Left lung (tissue), 10 donors: Measurements from ENCODE around the gene YEATS4. TPM values are rescaled to one million over a fixed set of nuclear protein-coding genes. Genes with fewer than 3 reads are reported as not detected.

Experiments used
- ATAC-seq: fragments of 200-7000 bp; cut with Tn5 transposase; one replicate; pipeline ENCODE4 v1.9.1; 2020; ENCODE audit warnings: moderate library complexity
- DNase-seq, 4 donors: peaks; one replicate each; pipeline ENCODE4 v3.0.0-alpha.2; 2013 to 2020
- H3K27ac ChIP-seq, 2 donors: fragments of 200-600 bp; sonication (generic) in 1 of 2; one replicate each; pipeline versions ENCODE4 v1.5.0 to v1.8.0; 2020 to 2021
- H3K27me3 ChIP-seq, 2 donors: fragments of 200-600 bp; sonication (generic) in 1 of 2; one replicate each; pipeline versions ENCODE4 v1.5.0 to v1.8.0; 2020 to 2021
- H3K36me3 ChIP-seq, 2 donors: fragments of 200-600 bp; sonication (generic) in 1 of 2; one replicate each; pipeline versions ENCODE4 v1.5.0 to v1.8.0; 2020 to 2021
- H3K4me1 ChIP-seq, 2 donors: fragments of 200-600 bp; one replicate each; pipeline ENCODE4 v1.8.0; 2021
- H3K4me3 ChIP-seq, 2 donors: fragments of 200-600 bp; sonication (generic) in 1 of 2; one replicate each; pipeline versions ENCODE4 v1.5.0 to v1.8.0; 2020 to 2021; ENCODE audit warnings: mild to moderate bottlenecking in 1 of 2
- H3K9me3 ChIP-seq, 2 donors: fragments of 200-600 bp; sonication (generic) in 1 of 2; one replicate each; pipeline versions ENCODE4 v1.5.0 to v1.8.0; 2020 to 2021
- intact Hi-C, 2 donors: fragments of 100-400 bp; cut with DNase I; formaldehyde crosslinking; loops; one replicate each; pipeline versions ENCODE4 v1.11.2 to v1.14.2; 2022
- polyA plus RNA-seq, 6 donors: library from polyadenylated mRNA; unstranded; fragments of 120-200 nt; gene quantifications; one replicate each; pipeline ENCODE4 v1.2.1, GENCODE V29; 2013; ENCODE audit not compliant: insufficient read length in 6 of 6
- total RNA-seq, 2 donors: library from RNA; stranded (reverse); fragmentation: NEBNext Ultra II Directional; extraction: Animal tissue kit (Norgen Biotek cat#: 25700); gene quantifications; one replicate each; pipeline ENCODE4 v1.2.1, GENCODE V29; 2021
- TF ChIP-seq, protein P1 (sequence below), 2 donors: fragments of 200-600 bp; sonication (generic) in 1 of 2; IDR thresholded peaks; one replicate each; pipeline versions ENCODE4 v1.5.0 to v1.8.0; 2021; ENCODE audit warnings: antibody characterized with exemption in 2 of 2
- donor health status: DM: no; HTN: yes; CAD: no.
- donor health status: DM: no; HTN: no; CAD: no.

Gene YEATS4
- total and polyA plus RNA-seq, 8 donors, result 10.1 to 24.4 (median 21.7) TPM

GRCh38 chr12:69396963-69397362 lies 37.4 kb downstream of the YEATS4 start:
- Histone ChIP-seq H3K4me1 (no peaks in the 10 kb centered on the region), H3K9me3 (peaks cover 0 to 11% of the 10 kb centered on the region in 2 donors), H3K4me3 (no peak overlapping the region), H3K36me3 (peaks cover 0 to 7% of the 10 kb centered on the region in 2 donors), H3K27me3 (no peaks in the 10 kb centered on the region), H3K27ac (no peak overlapping the region)
- TF ChIP-seq, protein P1, sequence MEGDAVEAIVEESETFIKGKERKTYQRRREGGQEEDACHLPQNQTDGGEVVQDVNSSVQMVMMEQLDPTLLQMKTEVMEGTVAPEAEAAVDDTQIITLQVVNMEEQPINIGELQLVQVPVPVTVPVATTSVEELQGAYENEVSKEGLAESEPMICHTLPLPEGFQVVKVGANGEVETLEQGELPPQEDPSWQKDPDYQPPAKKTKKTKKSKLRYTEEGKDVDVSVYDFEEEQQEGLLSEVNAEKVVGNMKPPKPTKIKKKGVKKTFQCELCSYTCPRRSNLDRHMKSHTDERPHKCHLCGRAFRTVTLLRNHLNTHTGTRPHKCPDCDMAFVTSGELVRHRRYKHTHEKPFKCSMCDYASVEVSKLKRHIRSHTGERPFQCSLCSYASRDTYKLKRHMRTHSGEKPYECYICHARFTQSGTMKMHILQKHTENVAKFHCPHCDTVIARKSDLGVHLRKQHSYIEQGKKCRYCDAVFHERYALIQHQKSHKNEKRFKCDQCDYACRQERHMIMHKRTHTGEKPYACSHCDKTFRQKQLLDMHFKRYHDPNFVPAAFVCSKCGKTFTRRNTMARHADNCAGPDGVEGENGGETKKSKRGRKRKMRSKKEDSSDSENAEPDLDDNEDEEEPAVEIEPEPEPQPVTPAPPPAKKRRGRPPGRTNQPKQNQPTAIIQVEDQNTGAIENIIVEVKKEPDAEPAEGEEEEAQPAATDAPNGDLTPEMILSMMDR (IDR thresholded peaks at IDR 0.05), result no peak
- DNase-seq (no peak), ATAC-seq (no peak)
- intact Hi-C loops, result no loop called here

GRCh38 chr12:69397978-69398377 lies 38.4 kb downstream of the YEATS4 start:
- Histone ChIP-seq H3K36me3 (peaks cover 0 to 7% of the 10 kb centered on the region in 2 donors), H3K4me1 (no peaks in the 10 kb centered on the region), H3K27me3 (no peaks in the 10 kb centered on the region), H3K4me3 (no peak overlapping the region), H3K9me3 (peaks cover 0 to 11% of the 10 kb centered on the region in 2 donors), H3K27ac (peak overlapping the region in 1 of 2 donors; percentile 0)
- TF ChIP-seq, protein P1 (IDR thresholded peaks at IDR 0.05), result no peak
- ATAC-seq (no peak), DNase-seq (no peak)
- intact Hi-C loops, result no loop called here

DNA sequence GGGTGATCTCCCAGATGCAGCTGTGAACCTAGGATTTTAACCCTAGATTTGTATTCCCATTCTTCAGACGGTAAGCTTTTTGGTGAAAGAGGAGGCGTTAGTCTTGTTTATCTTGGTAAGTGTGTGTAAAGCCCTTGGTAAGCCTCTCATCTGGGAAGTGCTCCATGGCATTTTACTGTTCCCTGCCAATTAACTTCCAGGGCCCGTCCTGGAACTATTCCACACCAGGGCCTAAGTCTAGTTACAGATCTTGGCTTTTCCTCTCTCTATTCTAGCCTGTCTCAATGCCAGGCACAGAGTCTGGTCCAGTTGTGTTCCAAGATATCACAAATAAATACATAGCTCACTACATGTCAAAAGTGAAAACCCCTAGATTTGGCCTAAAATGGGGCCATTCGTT lies 42.4 kb downstream of the YEATS4 start:
- Histone ChIP-seq H3K9me3 (peaks cover 0 to 4% of the 10 kb centered on the region in 2 donors), H3K4me3 (no peak overlapping the region), H3K36me3 (peaks cover 0 to 7% of the 10 kb centered on the region in 2 donors), H3K27me3 (no peaks in the 10 kb centered on the region), H3K27ac (no peak overlapping the region), H3K4me1 (no peaks in the 10 kb centered on the region)
- TF ChIP-seq, protein P1 (IDR thresholded peaks at IDR 0.05), result no peak
- DNase-seq (no peak), ATAC-seq (peak; percentile 74)
- intact Hi-C loops, result no loop called here

DNA sequence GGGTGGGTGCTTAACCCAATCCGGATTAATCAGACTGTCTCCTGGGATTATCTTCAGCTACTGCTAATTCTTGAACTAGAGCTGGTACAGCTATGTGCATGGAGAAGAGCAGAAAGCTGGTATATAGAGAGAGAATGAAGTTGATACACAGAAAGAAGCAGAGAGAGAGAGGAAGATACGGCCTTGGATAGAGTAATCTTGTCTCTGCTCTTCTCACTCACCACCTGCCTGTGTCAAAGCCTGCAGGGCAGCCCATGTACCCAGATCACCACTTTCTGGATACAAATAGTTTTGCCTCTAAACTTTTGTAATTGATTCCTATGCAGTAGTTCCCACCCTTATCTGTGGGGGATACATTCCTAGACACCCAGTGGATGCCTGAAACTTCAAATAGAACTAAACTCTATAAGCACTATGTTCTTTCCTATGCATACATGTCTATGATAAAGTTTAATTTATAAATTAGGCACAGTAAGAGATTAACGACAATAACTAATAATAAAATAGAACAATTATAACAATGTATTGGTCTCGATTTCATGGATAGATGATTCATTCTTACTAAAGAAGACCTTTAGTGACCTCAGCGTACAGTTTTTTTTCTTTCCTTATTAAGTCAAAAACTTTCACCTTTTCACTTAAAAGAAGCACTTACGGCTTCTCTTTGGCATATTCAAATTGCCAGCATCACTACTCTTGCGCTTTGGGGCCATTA lies 45.5 kb downstream of the YEATS4 start:
- ATAC-seq, result no peak
- intact Hi-C loops, result no loop called here

GRCh38 chr12:69405566-69405865 lies 46.0 kb downstream of the YEATS4 start:
- Histone ChIP-seq H3K27me3 (no peaks in the 10 kb centered on the region), H3K4me3 (no peak overlapping the region), H3K4me1 (no peaks in the 10 kb centered on the region), H3K36me3 (no peaks in the 10 kb centered on the region), H3K9me3 (no peaks in the 10 kb centered on the region), H3K27ac (peak overlapping the region in 1 of 2 donors; percentile 41)
- TF ChIP-seq, protein P1 (IDR thresholded peaks at IDR 0.05), result no peak
- intact Hi-C loops, result no loop called here
- ATAC-seq (peak; percentile 89), DNase-seq (peak in 1 of 4 donors; percentile 55)

More for the DNA sequence above, 45.5 kb downstream of the YEATS4 start:
- TF ChIP-seq, protein P1 (IDR thresholded peaks at IDR 0.05), result no peak
- Histone ChIP-seq H3K4me1 (no peaks in the 10 kb centered on the region), H3K9me3 (no peaks in the 10 kb centered on the region), H3K27me3 (no peaks in the 10 kb centered on the region), H3K27ac (peak overlapping the region in 1 of 2 donors; percentile 41), H3K36me3 (no peaks in the 10 kb centered on the region), H3K4me3 (no peak overlapping the region)
- no peak for DNase-seq
